Smooth muscle cell (in vitro differentiated cells): ENCODE results near the gene POLR3G. TPM values are rescaled to one million over a fixed set of nuclear protein-coding genes. Genes with fewer than 3 reads are reported as not detected.

Experiments
- DNase-seq: peaks from one replicate; lab custom pipeline; 2025; ENCODE audit not compliant: unreplicated experiment; lab: John Stamatoyannopoulos, UW
- H2AFZ ChIP-seq: fragments of 200-600 bp; sonication (generic); 2 replicates; pipeline ENCODE4 v1.6.0; 2016; ENCODE audit warnings: antibody characterized with exemption, low read depth, mild to moderate bottlenecking
- H3F3A ChIP-seq: fragments of 200-600 bp; sonication (generic); 2 replicates; pipeline ENCODE4 v1.6.0; 2017; ENCODE audit warnings: antibody characterized with exemption, low read depth
- H3K27ac ChIP-seq: fragments of 200-600 bp; sonication (generic); 2 replicates; pipeline ENCODE4 v1.5.1; 2016; ENCODE audit warnings: low read depth, mild to moderate bottlenecking
- H3K27me3 ChIP-seq: fragments of 200-600 bp; sonication (generic); 2 replicates; pipeline ENCODE4 v1.6.1; 2016; ENCODE audit warnings: low read depth, mild to moderate bottlenecking
- H3K36me3 ChIP-seq: fragments of 200-600 bp; sonication (generic); 2 replicates; pipeline ENCODE4 v1.5.1; 2016; ENCODE audit warnings: low read depth
- H3K4me1 ChIP-seq: fragments of 200-600 bp; sonication (generic); 2 replicates; pipeline ENCODE4 v1.5.1; 2016; ENCODE audit warnings: low read depth
- H3K4me2 ChIP-seq: fragments of 200-600 bp; sonication (generic); 2 replicates; pipeline ENCODE4 v1.6.0; 2016; ENCODE audit warnings: mild to moderate bottlenecking
- H3K4me3 ChIP-seq: fragments of 200-600 bp; sonication (generic); 2 replicates; pipeline ENCODE4 v1.5.1; 2016; ENCODE audit warnings: mild to moderate bottlenecking
- H3K79me2 ChIP-seq: fragments of 200-600 bp; sonication (generic); 2 replicates; pipeline ENCODE4 v1.6.0; 2016; ENCODE audit warnings: low read depth, mild to moderate bottlenecking
- H3K9ac ChIP-seq: fragments of 200-600 bp; sonication (generic); 2 replicates; pipeline ENCODE4 v1.6.0; 2016; ENCODE audit warnings: low read depth
- H3K9me3 ChIP-seq: fragments of 200-600 bp; sonication (generic); replicated peaks from 2 replicates; pipeline ENCODE4 v1.5.1; 2016; ENCODE audit warnings: low read depth
- H4K20me1 ChIP-seq: fragments of 200-600 bp; sonication (generic); 2 replicates; pipeline ENCODE4 v1.6.0; 2016; ENCODE audit warnings: low read depth
- WGBS: methylation state at CpG from one replicate; pipeline ENCODE4 v1.1.7; 2016; ENCODE audit warnings: low lambda C conversion rate; 5-methylcytosine and 5-hydroxymethylcytosine counted together
- polyA plus RNA-seq: library from polyadenylated mRNA; unstranded; fragments of >200 nt; fragmentation: Nextera tagmentation; extraction: Ambion mirVana; gene quantifications from 2 replicates; pipeline ENCODE4 v1.2.1, GENCODE V29; 2016
- total RNA-seq: library from RNA; depleted of rRNA; stranded (reverse); fragments of >200 nt; gene quantifications from 2 replicates; pipeline ENCODE4 v1.2.3, GENCODE V29; 2014
- TF ChIP-seq, protein P1 (sequence below): fragments of 200-600 bp; sonication (generic); IDR thresholded peaks from 2 replicates; pipeline ENCODE4 v1.5.1; 2017; ENCODE audit warnings: borderline replicate concordance, mild to moderate bottlenecking, antibody characterized with exemption; ENCODE audit not compliant: insufficient read depth, poor library complexity, severe bottlenecking

POLR3G gene
- total and polyA plus RNA-seq, 2 experiments from 2014 or later, result 1.6 to 2.3 TPM

- Histone ChIP-seq H3K27ac (no peak overlapping the region), H3F3A (no peaks in the 10 kb centered on the region), H3K4me1 (peaks cover 23% of the 10 kb centered on the region), H2AFZ (peak overlapping the region; percentile 98), H3K27me3 (no peaks in the 10 kb centered on the region), H3K36me3 (no peaks in the 10 kb centered on the region), H3K79me2 (peaks cover 7% of the 10 kb centered on the region), H3K9ac (no peak overlapping the region), H3K4me2 (peak overlapping the region; percentile 97), H4K20me1 (no peaks in the 10 kb centered on the region), H3K9me3 (no peaks in the 10 kb centered on the region), H3K4me3 (peak overlapping the region; percentile 86)
- 44% methylated on average over 9 of the region's 9 CpGs for WGBS
- TF ChIP-seq, protein P1, sequence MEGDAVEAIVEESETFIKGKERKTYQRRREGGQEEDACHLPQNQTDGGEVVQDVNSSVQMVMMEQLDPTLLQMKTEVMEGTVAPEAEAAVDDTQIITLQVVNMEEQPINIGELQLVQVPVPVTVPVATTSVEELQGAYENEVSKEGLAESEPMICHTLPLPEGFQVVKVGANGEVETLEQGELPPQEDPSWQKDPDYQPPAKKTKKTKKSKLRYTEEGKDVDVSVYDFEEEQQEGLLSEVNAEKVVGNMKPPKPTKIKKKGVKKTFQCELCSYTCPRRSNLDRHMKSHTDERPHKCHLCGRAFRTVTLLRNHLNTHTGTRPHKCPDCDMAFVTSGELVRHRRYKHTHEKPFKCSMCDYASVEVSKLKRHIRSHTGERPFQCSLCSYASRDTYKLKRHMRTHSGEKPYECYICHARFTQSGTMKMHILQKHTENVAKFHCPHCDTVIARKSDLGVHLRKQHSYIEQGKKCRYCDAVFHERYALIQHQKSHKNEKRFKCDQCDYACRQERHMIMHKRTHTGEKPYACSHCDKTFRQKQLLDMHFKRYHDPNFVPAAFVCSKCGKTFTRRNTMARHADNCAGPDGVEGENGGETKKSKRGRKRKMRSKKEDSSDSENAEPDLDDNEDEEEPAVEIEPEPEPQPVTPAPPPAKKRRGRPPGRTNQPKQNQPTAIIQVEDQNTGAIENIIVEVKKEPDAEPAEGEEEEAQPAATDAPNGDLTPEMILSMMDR, result no peak
- no peak for DNase-seq
Observed at GRCh38 chr5:90472783-90473395, 1.8 kb upstream of the POLR3G start.

DNA sequence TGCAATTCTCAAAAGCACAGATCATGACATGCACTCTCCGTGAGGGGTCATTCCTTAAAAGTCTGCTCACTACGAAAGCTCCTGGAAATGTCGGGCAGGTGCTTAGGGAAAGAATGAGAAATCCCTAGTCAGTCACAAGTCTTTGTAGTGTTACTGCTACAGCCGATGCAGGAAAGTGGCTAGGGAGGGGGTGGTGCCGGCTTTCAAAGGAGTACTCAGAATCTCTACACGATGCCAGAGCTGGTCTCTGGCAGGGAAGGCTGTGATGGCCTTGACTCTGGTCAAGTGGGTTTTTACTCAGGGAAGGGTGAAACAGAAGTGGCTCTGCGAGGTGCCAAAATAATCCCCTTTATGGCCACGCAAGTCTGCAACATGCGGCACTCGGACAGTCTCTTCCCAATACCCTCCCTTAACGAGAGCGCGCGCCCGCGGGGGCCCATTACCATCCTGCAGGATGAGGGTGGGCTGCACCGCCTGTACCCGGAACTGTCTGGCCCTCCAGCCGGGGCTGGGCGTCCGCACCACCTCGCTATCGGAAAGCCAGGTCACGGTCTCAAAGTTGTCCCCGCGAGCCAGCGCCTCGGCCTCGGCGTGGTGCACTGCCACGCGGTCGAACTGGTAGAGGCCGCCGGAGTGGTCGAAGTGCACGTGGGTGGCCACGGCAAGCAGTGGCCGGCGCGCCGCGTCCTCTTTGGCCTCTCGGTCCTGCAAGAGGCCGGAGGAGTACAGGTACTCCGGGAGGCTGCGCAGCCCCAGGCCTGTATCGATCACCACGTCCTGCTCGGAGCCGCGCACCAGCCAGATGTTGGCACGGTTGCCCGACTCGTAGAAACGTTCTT is 1.0 kb upstream of the POLR3G start:
- Histone ChIP-seq H3K27me3 (no peaks in the 10 kb centered on the region), H3F3A (no peaks in the 10 kb centered on the region), H3K9ac (peak overlapping the region; percentile 27), H3K36me3 (no peaks in the 10 kb centered on the region), H3K9me3 (no peaks in the 10 kb centered on the region), H3K79me2 (peaks cover 7% of the 10 kb centered on the region), H2AFZ (peak overlapping the region; percentile 98), H4K20me1 (no peaks in the 10 kb centered on the region), H3K4me2 (peak overlapping the region; percentile 97), H3K27ac (no peak overlapping the region), H3K4me3 (peak overlapping the region; percentile 86), H3K4me1 (peaks cover 23% of the 10 kb centered on the region)
- TF ChIP-seq, protein P1, result no peak
- 2% methylated on average over 56 of the region's 56 CpGs for WGBS
- peak; percentile 35 for DNase-seq

DNA sequence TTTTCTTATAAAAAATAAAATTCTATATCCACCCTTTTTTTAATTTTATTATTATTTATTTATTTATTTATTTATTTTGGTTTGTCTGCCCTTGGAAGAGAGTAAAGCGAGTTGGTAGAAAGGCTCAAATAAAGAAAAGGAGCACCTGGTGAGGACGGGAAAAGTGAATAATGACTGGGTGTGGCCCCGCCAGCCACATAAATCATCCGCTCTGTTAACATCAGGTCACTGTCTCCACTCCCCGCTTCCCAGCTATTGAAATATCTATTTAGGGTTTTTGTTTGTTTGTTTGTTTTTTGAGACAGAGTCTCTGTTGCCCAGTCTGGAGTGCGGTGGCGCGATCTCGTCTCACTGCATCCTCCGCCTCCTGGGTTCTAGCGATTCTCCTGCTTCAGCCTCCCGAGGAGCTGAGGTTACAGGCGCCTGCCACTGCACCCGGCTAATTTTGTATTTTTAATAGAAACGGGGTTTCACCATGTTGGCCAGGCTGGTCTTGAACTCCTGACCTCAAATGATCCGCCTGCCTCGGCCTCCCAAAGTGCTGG is 844 bp downstream of the POLR3G start:
- no peaks in the 10 kb centered on the region for H3K36me3 ChIP-seq
- no peaks in the 10 kb centered on the region for H3K27me3 ChIP-seq
- no peaks in the 10 kb centered on the region for H3F3A ChIP-seq
- H3K9me3 ChIP-seq, result no peaks in the 10 kb centered on the region
- TF ChIP-seq, protein P1, result no peak
- no peak for DNase-seq
- peak overlapping the region; percentile 86 for H3K4me3 ChIP-seq
- peaks cover 7% of the 10 kb centered on the region for H3K79me2 ChIP-seq
- no peak overlapping the region for H3K27ac ChIP-seq
- peak overlapping the region; percentile 97 for H3K4me2 ChIP-seq
- 18% methylated on average over 17 of the region's 17 CpGs for WGBS
- H2AFZ ChIP-seq, result peak overlapping the region; percentile 60
- H3K9ac ChIP-seq, result no peak overlapping the region
- peaks cover 23% of the 10 kb centered on the region for H3K4me1 ChIP-seq
- H4K20me1 ChIP-seq, result no peaks in the 10 kb centered on the region
